GM23338 (cell line): Measurements from ENCODE around the gene MUC6. TPM values are rescaled to one million over a fixed set of nuclear protein-coding genes. Genes with fewer than 3 reads are reported as not detected.
A peak's percentile ranks its signal among the peaks of the same experiment; 100 is the strongest.

Experiments used
- ATAC-seq: fragments of 200-7000 bp; cut with Tn5 transposase; 3 replicates; pipeline ENCODE4 v1.9.1; 2020
- DNase-seq: peaks from one replicate; pipeline ENCODE4 v3.0.0-alpha.2; 2015; ENCODE audit warnings: low spot score
- H2AFZ ChIP-seq: fragments of 200-600 bp; sonication (generic); 2 replicates; pipeline ENCODE4 v1.8.0; 2016; ENCODE audit warnings: antibody characterized with exemption, mild to moderate bottlenecking, moderate library complexity
- H3F3A ChIP-seq: fragments of 200-600 bp; sonication (generic); replicated peaks from 2 replicates; pipeline ENCODE4 v1.8.0; 2017; ENCODE audit warnings: antibody characterized with exemption, mixed run types, low read depth
- H3K27ac ChIP-seq: fragments of 200-600 bp; sonication (generic); 2 replicates; pipeline ENCODE4 v1.6.1; 2016; ENCODE audit warnings: low read depth
- H3K27me3 ChIP-seq: fragments of 200-600 bp; sonication (generic); 2 replicates; pipeline ENCODE4 v1.8.0; 2016; ENCODE audit warnings: mild to moderate bottlenecking, mixed run types, moderate library complexity; ENCODE audit not compliant: insufficient read depth
- H3K36me3 ChIP-seq: fragments of 200-600 bp; sonication (generic); 2 replicates; pipeline ENCODE4 v1.8.0; 2016; ENCODE audit warnings: mild to moderate bottlenecking; ENCODE audit not compliant: insufficient read depth
- H3K4me1 ChIP-seq: fragments of 200-600 bp; sonication (generic); 2 replicates; pipeline ENCODE4 v1.8.0; 2016; ENCODE audit warnings: mild to moderate bottlenecking, moderate library complexity; ENCODE audit not compliant: insufficient read depth
- H3K4me2 ChIP-seq: fragments of 200-600 bp; sonication (generic); 2 replicates; pipeline ENCODE4 v1.7.1; 2017; ENCODE audit warnings: mixed run types
- H3K4me3 ChIP-seq: fragments of 200-600 bp; sonication (generic); 2 replicates; pipeline ENCODE4 v1.6.1; 2016; ENCODE audit warnings: mixed run types
- H3K79me2 ChIP-seq: fragments of 200-600 bp; sonication (generic); replicated peaks from 2 replicates; pipeline ENCODE4 v1.8.0; 2017; ENCODE audit warnings: mild to moderate bottlenecking; ENCODE audit not compliant: insufficient read depth
- H3K9me2 ChIP-seq: fragments of 200-600 bp; sonication (generic); 2 replicates; pipeline ENCODE4 v1.8.0; 2017; ENCODE audit not compliant: insufficient read depth
- H4K20me1 ChIP-seq: fragments of 200-600 bp; sonication (generic); replicated peaks from 2 replicates; pipeline ENCODE4 v1.8.0; 2017; ENCODE audit warnings: mild to moderate bottlenecking; ENCODE audit not compliant: insufficient read depth
- H3K27ac Mint-ChIP-seq: 2 replicates; pipeline ENCODE4 v1.8.0; 2020; ENCODE audit warnings: inconsistent platforms, mild to moderate bottlenecking, moderate library complexity, mixed read lengths
- H3K27me3 Mint-ChIP-seq: 3 replicates; pipeline ENCODE4 v1.8.0; 2022; ENCODE audit warnings: low read depth, mild to moderate bottlenecking, moderate library complexity, mixed read lengths, inconsistent platforms; ENCODE audit not compliant: insufficient read depth, poor library complexity
- H3K36me3 Mint-ChIP-seq: 3 replicates; pipeline ENCODE4 v1.8.0; 2021; ENCODE audit warnings: low read depth, mild to moderate bottlenecking, inconsistent platforms, moderate library complexity, mixed read lengths
- H3K4me1 Mint-ChIP-seq: 3 replicates; pipeline ENCODE4 v1.8.0; 2020; ENCODE audit warnings: mild to moderate bottlenecking, inconsistent platforms, mixed read lengths
- H3K4me3 Mint-ChIP-seq: 3 replicates; pipeline ENCODE4 v1.8.0; 2021; ENCODE audit warnings: moderate library complexity, mild to moderate bottlenecking, inconsistent platforms, mixed read lengths
- H3K9me3 Mint-ChIP-seq: 3 replicates; pipeline ENCODE4 v1.8.0; 2020; ENCODE audit warnings: moderate library complexity, mild to moderate bottlenecking, inconsistent platforms, mixed read lengths
- EZH2 ChIP-seq: fragments of 200-600 bp; sonication (generic); IDR thresholded peaks from one replicate; pipeline ENCODE4 v1.8.0; 2017; ENCODE audit warnings: antibody characterized with exemption, mild to moderate bottlenecking, low read depth; ENCODE audit not compliant: unreplicated experiment
- EZH2phosphoT487 ChIP-seq: fragments of 200-600 bp; sonication (generic); IDR thresholded peaks from one replicate; pipeline ENCODE4 v1.8.1; 2018; ENCODE audit warnings: antibody characterized with exemption; ENCODE audit not compliant: unreplicated experiment
- NANOG ChIP-seq: IDR thresholded peaks from 2 replicates; pipeline ENCODE4 v1.6.1; 2016; ENCODE audit warnings: antibody characterized with exemption, borderline replicate concordance
- POLR2AphosphoS5 ChIP-seq: IDR thresholded peaks from 2 replicates; pipeline ENCODE4 v1.6.1; 2016; ENCODE audit warnings: antibody characterized with exemption, low read depth
- STAT1 ChIP-seq: IDR thresholded peaks from one replicate; pipeline ENCODE4 v1.6.1; 2016; ENCODE audit warnings: antibody characterized with exemption; ENCODE audit not compliant: unreplicated experiment
- ZNF331 ChIP-seq: fragments of 250-450 bp; sonication (Bioruptor Pico); IDR thresholded peaks from 2 replicates; pipeline ENCODE4 v1.5.0; 2020; ENCODE audit warnings: low read depth, mild to moderate bottlenecking, moderate library complexity
- polyA plus RNA-seq: library from polyadenylated mRNA; unstranded; fragments of >200 nt; fragmentation: Nextera tagmentation; extraction: Ambion mirVana; gene quantifications from 2 replicates; pipeline ENCODE4 v1.2.1, GENCODE V29; 2016
- total RNA-seq: library from RNA; depleted of rRNA; stranded (reverse); fragments of >200 nt; shearing (Covaris generic); gene quantifications from 2 replicates; pipeline ENCODE4 v1.2.3, GENCODE V29; 2014
- TF ChIP-seq, protein P1 (sequence below): fragments of 250-450 bp; sonication (Bioruptor Pico); IDR thresholded peaks from 2 replicates; pipeline ENCODE4 v1.5.0; 2020; ENCODE audit warnings: mild to moderate bottlenecking, moderate library complexity
- TF ChIP-seq, protein P2 (sequence below): IDR thresholded peaks from 2 replicates; pipeline ENCODE4 v1.6.1; 2016; ENCODE audit warnings: antibody characterized with exemption
- TF ChIP-seq, protein P3 (sequence below): IDR thresholded peaks from one replicate; pipeline ENCODE4 v1.6.1; 2018; ENCODE audit warnings: antibody characterized with exemption; ENCODE audit not compliant: unreplicated experiment

MUC6 gene
- total and polyA plus RNA-seq, 2 experiments from 2014 or later, result not detected

DNA sequence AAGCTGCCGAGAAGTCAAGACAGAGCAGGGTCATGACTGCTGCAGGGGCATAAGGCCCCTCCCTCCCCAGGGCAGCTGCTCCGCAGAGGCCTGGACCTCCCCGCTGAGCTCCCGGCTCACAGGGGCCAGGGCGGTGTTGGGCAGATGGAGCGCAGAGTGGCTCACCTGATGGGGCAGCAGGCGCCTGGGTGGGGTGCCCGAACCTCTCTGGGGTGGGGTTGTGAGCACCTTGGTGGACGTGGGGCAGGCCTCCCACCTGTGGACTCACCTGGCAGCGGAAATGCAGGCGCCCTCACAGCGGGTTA, 22.9 kb downstream of the MUC6 start:
- ATAC-seq, result peak; percentile 14
- peaks cover 20% of the 10 kb centered on the region for H3K27me3 Mint-ChIP-seq
- no peaks in the 10 kb centered on the region for H4K20me1 ChIP-seq
- DNase-seq, result no peak
- H3K27me3 ChIP-seq, result no peaks in the 10 kb centered on the region
- TF ChIP-seq, protein P1, sequence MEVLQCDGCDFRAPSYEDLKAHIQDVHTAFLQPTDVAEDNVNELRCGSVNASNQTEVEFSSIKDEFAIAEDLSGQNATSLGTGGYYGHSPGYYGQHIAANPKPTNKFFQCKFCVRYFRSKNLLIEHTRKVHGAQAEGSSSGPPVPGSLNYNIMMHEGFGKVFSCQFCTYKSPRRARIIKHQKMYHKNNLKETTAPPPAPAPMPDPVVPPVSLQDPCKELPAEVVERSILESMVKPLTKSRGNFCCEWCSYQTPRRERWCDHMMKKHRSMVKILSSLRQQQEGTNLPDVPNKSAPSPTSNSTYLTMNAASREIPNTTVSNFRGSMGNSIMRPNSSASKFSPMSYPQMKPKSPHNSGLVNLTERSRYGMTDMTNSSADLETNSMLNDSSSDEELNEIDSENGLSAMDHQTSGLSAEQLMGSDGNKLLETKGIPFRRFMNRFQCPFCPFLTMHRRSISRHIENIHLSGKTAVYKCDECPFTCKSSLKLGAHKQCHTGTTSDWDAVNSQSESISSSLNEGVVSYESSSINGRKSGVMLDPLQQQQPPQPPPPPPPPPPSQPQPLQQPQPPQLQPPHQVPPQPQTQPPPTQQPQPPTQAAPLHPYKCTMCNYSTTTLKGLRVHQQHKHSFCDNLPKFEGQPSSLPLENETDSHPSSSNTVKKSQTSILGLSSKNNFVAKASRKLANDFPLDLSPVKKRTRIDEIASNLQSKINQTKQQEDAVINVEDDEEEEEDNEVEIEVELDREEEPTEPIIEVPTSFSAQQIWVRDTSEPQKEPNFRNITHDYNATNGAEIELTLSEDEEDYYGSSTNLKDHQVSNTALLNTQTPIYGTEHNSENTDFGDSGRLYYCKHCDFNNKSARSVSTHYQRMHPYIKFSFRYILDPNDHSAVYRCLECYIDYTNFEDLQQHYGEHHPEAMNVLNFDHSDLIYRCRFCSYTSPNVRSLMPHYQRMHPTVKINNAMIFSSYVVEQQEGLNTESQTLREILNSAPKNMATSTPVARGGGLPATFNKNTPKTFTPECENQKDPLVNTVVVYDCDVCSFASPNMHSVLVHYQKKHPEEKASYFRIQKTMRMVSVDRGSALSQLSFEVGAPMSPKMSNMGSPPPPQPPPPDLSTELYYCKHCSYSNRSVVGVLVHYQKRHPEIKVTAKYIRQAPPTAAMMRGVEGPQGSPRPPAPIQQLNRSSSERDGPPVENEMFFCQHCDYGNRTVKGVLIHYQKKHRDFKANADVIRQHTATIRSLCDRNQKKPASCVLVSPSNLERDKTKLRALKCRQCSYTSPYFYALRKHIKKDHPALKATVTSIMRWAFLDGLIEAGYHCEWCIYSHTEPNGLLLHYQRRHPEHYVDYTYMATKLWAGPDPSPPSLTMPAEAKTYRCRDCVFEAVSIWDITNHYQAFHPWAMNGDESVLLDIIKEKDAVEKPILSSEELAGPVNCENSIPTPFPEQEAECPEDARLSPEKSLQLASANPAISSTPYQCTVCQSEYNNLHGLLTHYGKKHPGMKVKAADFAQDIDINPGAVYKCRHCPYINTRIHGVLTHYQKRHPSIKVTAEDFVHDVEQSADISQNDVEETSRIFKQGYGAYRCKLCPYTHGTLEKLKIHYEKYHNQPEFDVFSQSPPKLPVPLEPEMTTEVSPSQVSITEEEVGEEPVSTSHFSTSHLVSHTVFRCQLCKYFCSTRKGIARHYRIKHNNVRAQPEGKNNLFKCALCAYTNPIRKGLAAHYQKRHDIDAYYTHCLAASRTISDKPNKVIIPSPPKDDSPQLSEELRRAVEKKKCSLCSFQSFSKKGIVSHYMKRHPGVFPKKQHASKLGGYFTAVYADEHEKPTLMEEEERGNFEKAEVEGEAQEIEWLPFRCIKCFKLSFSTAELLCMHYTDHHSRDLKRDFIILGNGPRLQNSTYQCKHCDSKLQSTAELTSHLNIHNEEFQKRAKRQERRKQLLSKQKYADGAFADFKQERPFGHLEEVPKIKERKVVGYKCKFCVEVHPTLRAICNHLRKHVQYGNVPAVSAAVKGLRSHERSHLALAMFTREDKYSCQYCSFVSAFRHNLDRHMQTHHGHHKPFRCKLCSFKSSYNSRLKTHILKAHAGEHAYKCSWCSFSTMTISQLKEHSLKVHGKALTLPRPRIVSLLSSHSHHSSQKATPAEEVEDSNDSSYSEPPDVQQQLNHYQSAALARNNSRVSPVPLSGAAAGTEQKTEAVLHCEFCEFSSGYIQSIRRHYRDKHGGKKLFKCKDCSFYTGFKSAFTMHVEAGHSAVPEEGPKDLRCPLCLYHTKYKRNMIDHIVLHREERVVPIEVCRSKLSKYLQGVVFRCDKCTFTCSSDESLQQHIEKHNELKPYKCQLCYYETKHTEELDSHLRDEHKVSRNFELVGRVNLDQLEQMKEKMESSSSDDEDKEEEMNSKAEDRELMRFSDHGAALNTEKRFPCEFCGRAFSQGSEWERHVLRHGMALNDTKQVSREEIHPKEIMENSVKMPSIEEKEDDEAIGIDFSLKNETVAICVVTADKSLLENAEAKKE (CRISPR knock-in tag), result no peak
- no peak for TF ChIP-seq POLR2AphosphoS5
- TF ChIP-seq, protein P2, sequence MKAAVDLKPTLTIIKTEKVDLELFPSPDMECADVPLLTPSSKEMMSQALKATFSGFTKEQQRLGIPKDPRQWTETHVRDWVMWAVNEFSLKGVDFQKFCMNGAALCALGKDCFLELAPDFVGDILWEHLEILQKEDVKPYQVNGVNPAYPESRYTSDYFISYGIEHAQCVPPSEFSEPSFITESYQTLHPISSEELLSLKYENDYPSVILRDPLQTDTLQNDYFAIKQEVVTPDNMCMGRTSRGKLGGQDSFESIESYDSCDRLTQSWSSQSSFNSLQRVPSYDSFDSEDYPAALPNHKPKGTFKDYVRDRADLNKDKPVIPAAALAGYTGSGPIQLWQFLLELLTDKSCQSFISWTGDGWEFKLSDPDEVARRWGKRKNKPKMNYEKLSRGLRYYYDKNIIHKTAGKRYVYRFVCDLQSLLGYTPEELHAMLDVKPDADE, result no peak
- TF ChIP-seq EZH2, result no peak
- TF ChIP-seq, protein P3, sequence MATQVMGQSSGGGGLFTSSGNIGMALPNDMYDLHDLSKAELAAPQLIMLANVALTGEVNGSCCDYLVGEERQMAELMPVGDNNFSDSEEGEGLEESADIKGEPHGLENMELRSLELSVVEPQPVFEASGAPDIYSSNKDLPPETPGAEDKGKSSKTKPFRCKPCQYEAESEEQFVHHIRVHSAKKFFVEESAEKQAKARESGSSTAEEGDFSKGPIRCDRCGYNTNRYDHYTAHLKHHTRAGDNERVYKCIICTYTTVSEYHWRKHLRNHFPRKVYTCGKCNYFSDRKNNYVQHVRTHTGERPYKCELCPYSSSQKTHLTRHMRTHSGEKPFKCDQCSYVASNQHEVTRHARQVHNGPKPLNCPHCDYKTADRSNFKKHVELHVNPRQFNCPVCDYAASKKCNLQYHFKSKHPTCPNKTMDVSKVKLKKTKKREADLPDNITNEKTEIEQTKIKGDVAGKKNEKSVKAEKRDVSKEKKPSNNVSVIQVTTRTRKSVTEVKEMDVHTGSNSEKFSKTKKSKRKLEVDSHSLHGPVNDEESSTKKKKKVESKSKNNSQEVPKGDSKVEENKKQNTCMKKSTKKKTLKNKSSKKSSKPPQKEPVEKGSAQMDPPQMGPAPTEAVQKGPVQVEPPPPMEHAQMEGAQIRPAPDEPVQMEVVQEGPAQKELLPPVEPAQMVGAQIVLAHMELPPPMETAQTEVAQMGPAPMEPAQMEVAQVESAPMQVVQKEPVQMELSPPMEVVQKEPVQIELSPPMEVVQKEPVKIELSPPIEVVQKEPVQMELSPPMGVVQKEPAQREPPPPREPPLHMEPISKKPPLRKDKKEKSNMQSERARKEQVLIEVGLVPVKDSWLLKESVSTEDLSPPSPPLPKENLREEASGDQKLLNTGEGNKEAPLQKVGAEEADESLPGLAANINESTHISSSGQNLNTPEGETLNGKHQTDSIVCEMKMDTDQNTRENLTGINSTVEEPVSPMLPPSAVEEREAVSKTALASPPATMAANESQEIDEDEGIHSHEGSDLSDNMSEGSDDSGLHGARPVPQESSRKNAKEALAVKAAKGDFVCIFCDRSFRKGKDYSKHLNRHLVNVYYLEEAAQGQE, result no peak
- no peak for TF ChIP-seq ZNF331 (CRISPR knock-in tag)
- no peak for TF ChIP-seq NANOG
- no peak for TF ChIP-seq STAT1
- TF ChIP-seq EZH2phosphoT487, result no peak
- H3F3A ChIP-seq, result no peaks in the 10 kb centered on the region
- H3K36me3 ChIP-seq, result no peaks in the 10 kb centered on the region
- H3K4me3 ChIP-seq, result no peak overlapping the region
- H3K27ac Mint-ChIP-seq, result no peak overlapping the region
- H3K4me1 Mint-ChIP-seq, result no peaks in the 10 kb centered on the region
- no peaks in the 10 kb centered on the region for H3K4me1 ChIP-seq
- H3K9me2 ChIP-seq, result no peaks in the 10 kb centered on the region
- peaks cover 36% of the 10 kb centered on the region for H3K36me3 Mint-ChIP-seq
- no peak overlapping the region for H3K4me3 Mint-ChIP-seq
- H3K4me2 ChIP-seq, result no peak overlapping the region
- no peak overlapping the region for H2AFZ ChIP-seq
- peaks cover 23% of the 10 kb centered on the region for H3K9me3 Mint-ChIP-seq
- no peak overlapping the region for H3K27ac ChIP-seq
- no peaks in the 10 kb centered on the region for H3K79me2 ChIP-seq
